Temporal lobe (tissue), 2 donors: ENCODE measurements around the gene GCSAML. TPM values are rescaled to one million over a fixed set of nuclear protein-coding genes. Genes with fewer than 3 reads are reported as not detected.

Experiments
- small RNA-seq: library from RNA; depleted of rRNA; stranded (forward); fragments of <200 nt; gene quantifications from one replicate; pipeline ENCODE3, GENCODE V24; 2014; ENCODE audit warnings: low replicate concordance
- total RNA-seq: library from RNA; depleted of rRNA; stranded (reverse); fragments of >200 nt; gene quantifications from one replicate; pipeline ENCODE4 v1.2.3, GENCODE V29; 2014

GCSAML gene
- total RNA-seq, 1 donor from 2014 or later, result under 0.01 TPM

Small RNAs within 50 kb of the gene (small RNA-seq; reads per million reads assigned to genes)
- gene RF00026, result not detected

Other genes starting within 250 kb of the GCSAML start
- gene ZNF496, start 217.3 kb upstream of the GCSAML start, total RNA-seq, result 18.7 TPM
- gene NLRP3, start 133.0 kb upstream of the GCSAML start, total RNA-seq, result 0.74 TPM
- gene OR2B11, start 91.0 kb upstream of the GCSAML start, total RNA-seq, result not detected
- not detected for gene OR2C3, start 12.7 kb upstream of the GCSAML start, total RNA-seq
- gene OR2G2, start 39.2 kb downstream of the GCSAML start, total RNA-seq, result not detected
- not detected for gene OR2G3, start 56.5 kb downstream of the GCSAML start, total RNA-seq
- gene OR13G1, start 130.6 kb downstream of the GCSAML start, total RNA-seq, result not detected
- gene OR6F1, start 167.5 kb downstream of the GCSAML start, total RNA-seq, result not detected
- gene OR14K1, start 189.5 kb downstream of the GCSAML start, total RNA-seq, result not detected
- not detected for gene OR14A2, start 199.0 kb downstream of the GCSAML start, total RNA-seq
- not detected for gene OR1C1, start 211.4 kb downstream of the GCSAML start, total RNA-seq